LNCAP (cell line): Measurements from ENCODE around the gene USP4.

ENCODE experiments used
- TF ChIP-seq, protein P1 (sequence below): fragments of 450-650 bp; IDR thresholded peaks from 2 replicates; pipeline ENCODE4 v1.5.1; 2017; ENCODE audit warnings: mild to moderate bottlenecking

The USP4 gene

DNA sequence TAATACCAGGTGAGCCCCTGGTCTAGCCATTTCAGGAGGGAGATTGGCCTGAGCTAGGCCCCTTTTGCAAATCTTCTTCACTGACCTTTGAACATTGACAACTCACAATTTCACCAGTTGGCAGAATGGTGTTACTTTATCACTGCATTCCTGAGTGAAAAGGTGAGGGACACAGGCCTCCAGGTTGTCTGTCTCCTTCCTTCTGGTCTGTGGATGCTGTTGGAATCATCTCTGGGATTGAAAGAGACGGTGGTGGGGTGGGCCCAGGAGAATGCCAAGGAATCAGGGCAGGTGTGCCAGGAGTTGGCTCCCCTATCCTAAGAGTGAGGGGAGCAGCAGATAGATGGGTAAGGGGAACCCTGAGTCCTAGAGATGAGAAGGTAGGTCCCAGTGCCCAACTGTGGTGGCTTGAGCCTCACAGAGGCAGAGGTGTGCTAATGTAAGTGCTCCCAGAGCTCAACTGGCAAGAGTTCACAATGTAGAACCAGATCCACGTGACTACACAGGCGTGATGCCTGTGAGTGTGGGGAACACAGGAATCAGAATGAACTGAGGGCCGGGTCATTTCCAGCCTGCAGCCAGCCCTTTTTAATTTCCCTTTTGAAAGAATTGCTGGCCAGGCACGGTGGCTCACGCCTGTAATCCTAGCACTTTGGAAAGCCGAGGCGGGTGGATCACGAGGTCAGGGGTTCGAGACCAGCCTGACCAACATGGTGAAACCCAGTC, 74.0 kb downstream of the USP4 start:
- TF ChIP-seq, protein P1, sequence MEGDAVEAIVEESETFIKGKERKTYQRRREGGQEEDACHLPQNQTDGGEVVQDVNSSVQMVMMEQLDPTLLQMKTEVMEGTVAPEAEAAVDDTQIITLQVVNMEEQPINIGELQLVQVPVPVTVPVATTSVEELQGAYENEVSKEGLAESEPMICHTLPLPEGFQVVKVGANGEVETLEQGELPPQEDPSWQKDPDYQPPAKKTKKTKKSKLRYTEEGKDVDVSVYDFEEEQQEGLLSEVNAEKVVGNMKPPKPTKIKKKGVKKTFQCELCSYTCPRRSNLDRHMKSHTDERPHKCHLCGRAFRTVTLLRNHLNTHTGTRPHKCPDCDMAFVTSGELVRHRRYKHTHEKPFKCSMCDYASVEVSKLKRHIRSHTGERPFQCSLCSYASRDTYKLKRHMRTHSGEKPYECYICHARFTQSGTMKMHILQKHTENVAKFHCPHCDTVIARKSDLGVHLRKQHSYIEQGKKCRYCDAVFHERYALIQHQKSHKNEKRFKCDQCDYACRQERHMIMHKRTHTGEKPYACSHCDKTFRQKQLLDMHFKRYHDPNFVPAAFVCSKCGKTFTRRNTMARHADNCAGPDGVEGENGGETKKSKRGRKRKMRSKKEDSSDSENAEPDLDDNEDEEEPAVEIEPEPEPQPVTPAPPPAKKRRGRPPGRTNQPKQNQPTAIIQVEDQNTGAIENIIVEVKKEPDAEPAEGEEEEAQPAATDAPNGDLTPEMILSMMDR, result no peak

DNA sequence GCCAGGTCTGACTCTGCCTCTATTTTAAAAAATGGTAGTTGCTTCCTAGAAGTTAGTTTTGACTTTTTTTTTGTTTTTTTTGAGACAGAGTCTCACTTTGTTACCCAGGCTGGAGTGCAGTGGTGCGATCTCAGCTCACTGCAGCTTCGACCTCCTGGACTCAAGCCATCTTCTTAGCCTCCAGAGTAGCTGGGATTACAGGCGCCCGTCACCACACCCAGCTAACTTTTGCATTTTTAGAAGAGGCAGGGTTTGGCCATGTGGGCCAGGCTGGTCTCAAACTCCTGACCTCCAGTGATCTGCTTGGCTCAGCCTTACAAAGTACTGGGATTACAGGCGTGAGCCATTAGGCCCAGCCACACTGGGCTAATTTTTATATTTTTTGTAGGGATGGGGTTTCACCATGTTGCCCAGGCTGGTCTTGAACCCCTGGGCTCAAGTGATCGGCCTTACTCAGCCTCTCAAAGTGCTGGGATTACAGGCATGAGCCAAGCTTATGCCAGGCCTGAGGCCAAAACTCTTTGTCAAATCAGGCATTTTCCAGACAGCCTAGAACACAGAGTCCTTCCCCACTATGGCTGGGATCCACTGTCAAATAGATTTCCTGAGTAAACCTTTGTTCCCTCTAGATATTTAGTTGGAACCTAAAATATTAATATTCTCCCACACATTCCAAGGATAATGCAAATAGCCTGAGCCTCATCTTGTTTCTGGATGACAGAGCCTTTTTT, 76.5 kb downstream of the USP4 start:
- TF ChIP-seq, protein P1, result no peak

DNA sequence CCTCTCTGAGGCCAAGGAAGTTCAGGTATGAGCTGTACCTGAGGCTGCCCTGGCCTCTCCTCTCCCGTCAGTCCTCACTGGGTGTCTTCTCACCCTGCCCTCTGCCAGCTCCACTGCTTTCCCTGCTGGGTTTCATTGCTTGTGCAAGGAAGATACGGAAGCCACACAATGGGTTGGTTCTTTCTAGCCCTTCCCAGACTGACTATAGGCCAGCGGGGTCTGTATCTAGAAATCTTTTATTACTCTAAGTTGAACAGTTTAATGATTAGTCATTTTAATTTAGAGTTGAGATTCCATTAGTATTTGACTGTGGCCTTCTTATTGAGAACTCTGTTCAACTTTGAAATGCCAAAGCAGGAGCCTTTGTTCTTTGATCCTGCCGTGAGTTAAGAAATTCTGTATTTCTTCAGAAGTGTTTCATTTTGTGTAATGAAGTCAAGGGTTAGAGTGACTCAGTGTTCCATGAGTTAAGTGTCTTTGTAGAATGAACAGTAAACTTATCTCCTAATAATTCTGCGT, 79.0 kb downstream of the USP4 start:
- TF ChIP-seq, protein P1, result no peak

DNA sequence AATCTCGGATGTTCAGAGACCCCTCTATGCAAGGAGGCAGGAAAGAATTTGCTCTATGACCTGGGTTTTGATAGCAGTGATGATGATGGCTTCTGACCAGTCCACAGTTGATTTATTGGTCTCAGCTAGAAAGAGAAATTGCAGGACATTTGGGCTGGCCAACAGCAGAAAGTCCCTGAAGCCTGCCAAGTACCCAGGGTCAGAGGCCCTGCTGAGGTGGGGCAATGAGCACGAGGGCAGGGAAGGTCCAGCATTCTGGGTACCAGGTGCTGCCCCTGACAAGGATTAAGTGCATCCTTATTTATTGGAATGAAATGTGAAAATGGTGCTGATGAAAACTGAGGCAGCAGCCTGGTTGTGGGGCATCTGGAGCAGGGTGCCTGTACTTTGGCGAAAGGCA, 82.7 kb downstream of the USP4 start:
- TF ChIP-seq, protein P1, result no peak

DNA sequence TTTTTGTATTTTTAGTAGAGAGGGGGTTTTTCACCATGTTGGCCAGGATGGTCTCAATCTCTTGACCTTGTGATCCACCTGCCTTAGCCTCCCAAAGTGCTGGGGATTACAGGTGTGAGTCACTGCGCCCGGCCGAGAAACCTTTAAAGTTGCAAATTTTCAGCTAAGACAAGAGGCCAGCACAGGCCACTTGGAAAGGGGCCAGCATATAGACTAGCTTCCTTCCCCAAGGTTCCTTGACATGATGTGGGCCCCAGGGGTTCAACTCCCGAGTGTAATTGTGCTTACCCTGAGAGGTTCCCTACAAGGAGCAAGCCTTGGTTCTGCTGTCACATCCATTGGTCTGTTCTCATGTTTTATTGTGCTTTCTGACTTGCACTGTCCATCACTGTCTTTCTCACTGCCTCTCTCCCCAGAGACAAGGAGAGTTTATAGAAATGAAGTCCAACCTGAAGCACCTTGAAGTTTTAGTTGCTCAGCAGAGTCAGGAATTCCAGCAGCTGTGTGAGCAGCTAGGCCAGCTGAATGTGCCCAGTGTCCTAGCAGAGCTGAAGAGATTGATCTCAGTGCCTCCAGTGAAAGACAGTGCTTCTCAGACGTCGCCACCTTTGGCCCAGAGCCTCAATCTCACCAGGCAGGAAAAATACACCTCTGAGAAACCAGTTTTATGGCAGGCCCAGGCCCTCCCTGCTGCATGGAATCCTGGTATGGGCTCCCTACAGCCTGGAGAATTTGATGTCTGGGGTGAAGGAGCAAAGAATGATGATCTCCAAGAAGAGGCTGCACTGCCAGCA, 83.9 kb downstream of the USP4 start:
- TF ChIP-seq, protein P1, result no peak

DNA sequence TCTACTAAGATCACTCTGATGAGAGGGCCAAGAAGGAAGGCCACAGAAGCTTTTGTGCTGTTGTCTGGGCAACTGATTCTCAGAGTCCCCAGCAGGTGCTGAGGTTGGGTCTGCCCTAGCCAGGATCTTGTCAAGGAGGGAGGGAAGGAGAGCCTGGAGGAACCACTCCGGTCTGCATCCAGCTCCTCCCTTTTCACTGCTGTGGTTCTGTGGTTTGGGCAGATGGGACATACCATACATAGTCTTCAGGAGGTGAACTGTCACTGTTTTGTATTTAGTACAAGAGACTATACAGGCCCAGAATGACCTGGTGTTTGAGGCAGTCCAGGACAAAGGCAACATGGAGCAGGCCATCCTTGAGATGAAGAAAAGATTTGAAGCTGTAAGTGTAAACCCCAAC, 84.7 kb downstream of the USP4 start:
- TF ChIP-seq, protein P1, result no peak

DNA sequence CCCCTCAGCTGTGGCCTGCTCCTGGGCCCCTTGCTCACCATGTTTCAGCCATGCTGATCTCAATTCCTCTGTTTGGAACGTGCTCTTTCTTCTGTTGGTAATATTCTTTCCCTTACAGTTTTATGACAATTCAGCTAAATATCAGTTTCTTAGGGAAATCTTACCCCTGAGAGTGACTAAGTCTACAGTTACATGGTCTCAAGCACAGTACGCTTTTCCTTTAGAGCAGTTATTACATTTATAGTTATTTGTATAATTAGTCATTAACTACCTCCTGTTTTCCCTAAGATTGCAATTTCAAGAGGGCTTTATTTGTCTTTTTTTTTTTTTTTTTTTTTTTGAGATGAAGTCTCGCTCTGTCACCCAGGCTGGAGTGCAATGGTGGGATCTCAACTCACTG, 86.3 kb downstream of the USP4 start:
- TF ChIP-seq, protein P1, result no peak
